MM.1S (cell line): ENCODE measurements around the gene JCAD.

Experiments used
- CTCF ChIP-seq: fragments of 300-600 bp; sonication (generic); IDR thresholded peaks from 2 replicates; pipeline ENCODE4 v1.5.1; 2016; ENCODE audit warnings: antibody characterized with exemption, low read length, mixed read lengths
- EZH2 ChIP-seq: fragments of 300-600 bp; sonication (generic); optimal IDR thresholded peaks from 2 replicates; pipeline ENCODE3; 2017; ENCODE audit warnings: low read depth, mild to moderate bottlenecking, antibody characterized with exemption, low read length, mixed read lengths
- EZH2phosphoT487 ChIP-seq: fragments of 300-600 bp; sonication (generic); IDR thresholded peaks from 2 replicates; pipeline ENCODE4 v1.6.1; 2018; ENCODE audit warnings: antibody characterized with exemption, low read length

GRCh38 chr10:29970576-29970975 is 88.8 kb downstream of the JCAD start:
- TF ChIP-seq CTCF (no peak), EZH2phosphoT487 (no peak), EZH2 (no peak)
